ENCODE data around the gene HOXD9. TPM values are rescaled to one million over a fixed set of nuclear protein-coding genes. Genes with fewer than 3 reads are reported as not detected.

The HOXD9 gene
- total RNA-seq, 1 experiment from 2014 or later: not detected

DNA sequence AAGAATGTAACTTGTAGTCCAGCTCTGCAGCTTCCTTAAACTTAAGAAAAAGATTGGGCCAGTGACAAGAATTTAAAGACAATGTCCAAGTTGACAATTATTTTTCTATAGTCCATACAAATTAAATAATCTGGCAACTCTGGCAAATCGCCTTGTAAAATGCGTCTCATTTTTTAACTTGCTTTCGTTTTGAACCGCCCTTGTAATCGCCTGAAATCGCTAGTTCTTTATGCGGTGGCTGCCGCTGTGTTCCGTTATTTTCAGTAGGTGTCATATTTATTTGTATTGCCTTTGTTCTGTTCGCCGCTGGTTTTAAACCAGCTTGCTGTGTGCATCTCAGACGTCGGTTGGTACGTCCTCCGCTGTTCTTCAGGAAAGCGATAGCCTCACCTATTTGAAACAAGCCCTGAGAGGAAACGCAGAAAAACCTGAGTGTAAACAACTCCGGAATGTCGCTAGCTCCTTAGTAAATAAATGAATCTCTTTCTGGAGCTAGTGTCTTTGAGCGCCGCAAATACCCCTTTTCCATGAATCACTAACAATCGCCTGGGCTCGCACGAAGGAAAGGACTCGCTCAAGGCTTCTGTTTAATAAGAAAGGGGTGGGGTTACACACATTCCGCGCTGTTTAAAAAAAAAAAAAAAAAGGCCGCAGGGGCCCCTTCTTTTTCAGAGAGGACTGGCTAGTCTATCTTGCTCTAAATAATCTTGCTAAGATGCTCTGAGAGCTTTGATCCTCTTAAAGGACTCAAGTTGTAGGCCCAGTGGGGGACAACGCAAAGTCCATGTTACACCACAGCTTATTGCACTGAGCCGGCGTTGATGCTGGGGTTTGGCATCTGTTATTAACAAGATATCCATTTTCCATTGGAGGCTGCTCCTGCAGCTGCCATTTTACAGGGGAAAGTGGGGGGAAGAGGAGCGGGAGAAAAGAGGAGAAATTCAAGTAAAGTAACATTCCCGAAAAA is 10.0 kb downstream of the HOXD9 start:
- no peak for DNase-seq
- Histone ChIP-seq H3K79me2 (ENCODE audit: insufficient read depth, low read length) (no peaks in the 10 kb centered on the region), H2BK15ac (ENCODE audit: low read depth, low read length) (no peak overlapping the region), H2AFZ (ENCODE audit: low read length) (no peak overlapping the region), H3K9ac (ENCODE audit: extremely low read depth, insufficient read length, low read length) (no peak overlapping the region), H3T11ph (ENCODE audit: low read length) (no peak overlapping the region), H3K23ac (ENCODE audit: insufficient read length, low read depth, low read length) (no peak overlapping the region), H3K9me3 (ENCODE audit: control insufficient read depth, low read depth, low read length) (no peaks in the 10 kb centered on the region), H2BK20ac (ENCODE audit: low read depth, low read length, poor library complexity, severe bottlenecking) (no peak overlapping the region), H3K56ac (ENCODE audit: insufficient read length, low read depth, low read length) (no peak overlapping the region), H3K14ac (ENCODE audit: insufficient read depth, low read length) (no peak overlapping the region), H3K4me1 (ENCODE audit: insufficient read depth, low read length) (no peaks in the 10 kb centered on the region; the same call in 1 of the 2 replicates), H3K23me2 (ENCODE audit: insufficient read length, low read depth, low read length, poor library complexity, severe bottlenecking) (peaks cover 8% of the 10 kb centered on the region), H2BK12ac (ENCODE audit: insufficient read length, low read depth, low read length) (no peak overlapping the region), H4K8ac (replicated peaks; ENCODE audit: insufficient read length, low read depth, low read length) (no peak overlapping the region), H3K27me3 (ENCODE audit: insufficient read depth, low read length) (peaks cover 92% of the 10 kb centered on the region), H3K79me1 (ENCODE audit: insufficient read depth, low read depth, low read length, poor library complexity, severe bottlenecking) (no peaks in the 10 kb centered on the region), H3K27ac (ENCODE audit: insufficient read length, low read depth, low read length) (no peak overlapping the region), H4K20me1 (ENCODE audit: control insufficient read depth, insufficient read depth, insufficient read length) (no peaks in the 10 kb centered on the region), H3K4me2 (ENCODE audit: insufficient read depth, insufficient read length, low read length) (no peak overlapping the region), H3K4ac (ENCODE audit: low read depth, low read length) (no peak overlapping the region), H4K91ac (ENCODE audit: insufficient read length, low read depth, low read length) (no peak overlapping the region), H4K5ac (ENCODE audit: insufficient read length, low read depth, low read length) (no peak overlapping the region), H2BK5ac (ENCODE audit: insufficient read length, low read length) (no peak overlapping the region), H2AK5ac (ENCODE audit: insufficient read length, low read length) (no peak overlapping the region), H3K18ac (ENCODE audit: insufficient read length, low read depth, low read length) (no peak overlapping the region), H2BK120ac (ENCODE audit: low read depth, low read length, poor library complexity, severe bottlenecking) (no peak overlapping the region)
- no peak overlapping the region; a peak in 2 of 5 replicates for H3K4me3 Mint-ChIP-seq
- H3K27ac Mint-ChIP-seq: no peak overlapping the region
- TF ChIP-seq, protein P1, sequence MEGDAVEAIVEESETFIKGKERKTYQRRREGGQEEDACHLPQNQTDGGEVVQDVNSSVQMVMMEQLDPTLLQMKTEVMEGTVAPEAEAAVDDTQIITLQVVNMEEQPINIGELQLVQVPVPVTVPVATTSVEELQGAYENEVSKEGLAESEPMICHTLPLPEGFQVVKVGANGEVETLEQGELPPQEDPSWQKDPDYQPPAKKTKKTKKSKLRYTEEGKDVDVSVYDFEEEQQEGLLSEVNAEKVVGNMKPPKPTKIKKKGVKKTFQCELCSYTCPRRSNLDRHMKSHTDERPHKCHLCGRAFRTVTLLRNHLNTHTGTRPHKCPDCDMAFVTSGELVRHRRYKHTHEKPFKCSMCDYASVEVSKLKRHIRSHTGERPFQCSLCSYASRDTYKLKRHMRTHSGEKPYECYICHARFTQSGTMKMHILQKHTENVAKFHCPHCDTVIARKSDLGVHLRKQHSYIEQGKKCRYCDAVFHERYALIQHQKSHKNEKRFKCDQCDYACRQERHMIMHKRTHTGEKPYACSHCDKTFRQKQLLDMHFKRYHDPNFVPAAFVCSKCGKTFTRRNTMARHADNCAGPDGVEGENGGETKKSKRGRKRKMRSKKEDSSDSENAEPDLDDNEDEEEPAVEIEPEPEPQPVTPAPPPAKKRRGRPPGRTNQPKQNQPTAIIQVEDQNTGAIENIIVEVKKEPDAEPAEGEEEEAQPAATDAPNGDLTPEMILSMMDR (conservative IDR thresholded peaks at IDR 0.05): no peak
- peaks cover 4 to 13% of the 10 kb centered on the region in 2 experiments; a peak in 4 of 5 replicates for H3K9me3 Mint-ChIP-seq
- H3K36me3 Mint-ChIP-seq (ENCODE audit: insufficient read depth in 1 of 3, low read depth in 3 of 3): no peaks in the 10 kb centered on the region; a peak in 1 of 7 replicates
- WGBS (ENCODE audit: extremely low coverage, insufficient read length, low lambda C conversion rate): no CpG with 5 or more reads among the region's 33 CpGs
- H3K27me3 Mint-ChIP-seq (ENCODE audit: low read depth): peaks cover 98% of the 10 kb centered on the region
- H3K4me1 Mint-ChIP-seq: peaks cover 15 to 21% of the 10 kb centered on the region in 2 experiments

Data from H9 (cell line).